Forelimb muscle (tissue), 1 donor: ENCODE data around the gene IL17RA. TPM values are rescaled to one million over a fixed set of nuclear protein-coding genes. Genes with fewer than 3 reads are reported as not detected.

Experiments
- DNase-seq: peaks from one replicate; pipeline ENCODE4 v3.0.0-alpha.2; 2013; ENCODE audit warnings: low read depth
- polyA plus RNA-seq: library from polyadenylated mRNA; unstranded; fragments of 120-200 nt; gene quantifications from one replicate; pipeline ENCODE4 v1.2.1, GENCODE V29; 2013; ENCODE audit not compliant: insufficient read length

IL17RA gene
- polyA plus RNA-seq, 1 donor: 2.6 TPM

DNA sequence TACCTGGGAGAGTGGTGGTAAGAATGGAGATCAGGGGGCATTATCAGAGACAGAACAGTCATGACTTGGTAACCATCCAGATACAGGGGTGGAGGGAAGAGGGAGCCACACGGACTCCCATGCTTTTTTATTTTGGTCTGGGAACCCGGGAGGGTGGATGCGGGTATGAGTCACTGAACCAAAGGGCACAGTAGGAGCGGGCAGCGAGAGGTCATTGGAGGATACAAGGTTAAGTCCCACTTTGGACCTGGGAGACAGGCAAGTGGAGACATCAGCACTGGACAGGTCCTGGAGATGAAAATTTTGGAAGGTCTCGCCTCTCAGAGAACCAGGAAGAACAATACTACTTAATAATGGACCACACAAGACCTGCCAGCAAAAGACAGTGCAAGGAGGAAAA lies 67.5 kb downstream of the IL17RA start:
- no peak for DNase-seq

DNA sequence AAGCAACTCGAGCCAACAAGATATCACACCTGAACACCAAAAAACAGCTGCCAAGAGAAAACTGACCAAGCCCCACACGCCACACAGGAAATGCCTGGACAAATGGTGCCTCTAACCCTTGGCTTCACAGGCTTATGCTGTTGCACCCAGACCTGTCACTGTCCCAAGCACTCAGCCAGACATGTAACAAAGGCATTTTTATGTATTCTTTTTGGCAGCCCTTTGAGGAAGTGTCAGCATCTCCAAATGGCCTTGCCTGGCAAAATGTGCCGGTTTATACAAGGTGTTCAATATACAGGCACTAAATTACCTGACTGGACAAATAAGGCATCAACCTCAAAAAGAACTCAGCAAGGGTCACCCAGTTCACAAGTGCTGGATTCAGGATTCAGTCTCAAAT lies 68.2 kb downstream of the IL17RA start:
- DNase-seq: no peak

DNA sequence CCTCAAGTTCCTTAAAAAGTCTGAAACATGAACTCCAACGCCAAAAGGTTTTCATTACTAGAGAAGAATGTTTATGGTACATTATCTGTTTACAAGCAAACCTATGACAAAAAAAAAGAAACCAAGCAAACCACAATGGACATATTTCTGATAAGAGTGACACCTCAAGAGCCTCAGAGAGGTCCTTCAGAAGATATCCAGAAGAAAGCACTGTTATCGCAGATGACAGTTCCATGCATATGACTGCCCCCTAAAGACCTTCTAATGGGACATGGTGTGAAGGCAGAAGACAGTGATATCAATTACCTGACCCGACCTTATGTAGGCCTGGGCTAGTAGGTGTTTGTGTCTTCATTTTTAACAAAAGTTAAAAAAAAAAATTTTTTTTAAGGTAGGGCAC lies 71.1 kb downstream of the IL17RA start:
- no peak for DNase-seq

DNA sequence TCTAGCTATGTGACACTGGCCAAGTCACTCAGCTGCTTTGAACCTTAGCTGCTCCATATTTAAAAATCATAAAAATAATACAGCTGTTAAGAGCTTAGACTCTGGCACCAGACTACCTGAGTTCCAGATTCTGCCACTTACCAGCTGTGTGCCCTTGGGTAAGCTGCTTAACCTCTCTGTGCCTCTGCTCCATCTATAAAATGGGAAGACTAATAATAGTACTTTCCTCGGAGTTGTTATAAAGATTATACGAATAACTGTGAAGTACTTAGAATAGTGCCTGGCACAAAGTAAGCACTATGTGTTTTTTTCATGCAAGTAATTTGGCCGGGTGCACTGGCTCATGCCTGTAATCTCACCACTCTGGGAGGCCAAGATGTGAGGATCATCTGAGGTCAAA lies 72.9 kb downstream of the IL17RA start:
- no peak for DNase-seq

DNA sequence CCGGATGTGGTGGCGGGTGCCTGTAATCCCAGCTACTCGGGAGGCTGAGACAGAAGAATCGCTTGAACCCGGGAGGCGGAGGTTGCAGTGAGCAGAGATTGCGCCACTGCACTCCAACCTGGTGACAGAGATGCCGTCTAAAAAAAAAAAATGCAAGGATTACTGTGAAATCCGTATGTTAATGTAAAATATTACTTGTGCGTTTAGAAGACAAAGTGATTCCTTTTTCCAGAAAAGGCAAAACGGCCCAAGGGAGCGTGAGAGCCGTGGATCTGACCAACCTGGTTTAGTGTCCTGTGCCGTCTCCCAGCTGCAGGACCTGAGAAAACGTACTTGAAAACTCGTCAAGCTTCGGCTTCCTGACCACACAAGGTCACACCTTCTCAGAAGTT lies 73.4 kb downstream of the IL17RA start:
- DNase-seq: no peak

DNA sequence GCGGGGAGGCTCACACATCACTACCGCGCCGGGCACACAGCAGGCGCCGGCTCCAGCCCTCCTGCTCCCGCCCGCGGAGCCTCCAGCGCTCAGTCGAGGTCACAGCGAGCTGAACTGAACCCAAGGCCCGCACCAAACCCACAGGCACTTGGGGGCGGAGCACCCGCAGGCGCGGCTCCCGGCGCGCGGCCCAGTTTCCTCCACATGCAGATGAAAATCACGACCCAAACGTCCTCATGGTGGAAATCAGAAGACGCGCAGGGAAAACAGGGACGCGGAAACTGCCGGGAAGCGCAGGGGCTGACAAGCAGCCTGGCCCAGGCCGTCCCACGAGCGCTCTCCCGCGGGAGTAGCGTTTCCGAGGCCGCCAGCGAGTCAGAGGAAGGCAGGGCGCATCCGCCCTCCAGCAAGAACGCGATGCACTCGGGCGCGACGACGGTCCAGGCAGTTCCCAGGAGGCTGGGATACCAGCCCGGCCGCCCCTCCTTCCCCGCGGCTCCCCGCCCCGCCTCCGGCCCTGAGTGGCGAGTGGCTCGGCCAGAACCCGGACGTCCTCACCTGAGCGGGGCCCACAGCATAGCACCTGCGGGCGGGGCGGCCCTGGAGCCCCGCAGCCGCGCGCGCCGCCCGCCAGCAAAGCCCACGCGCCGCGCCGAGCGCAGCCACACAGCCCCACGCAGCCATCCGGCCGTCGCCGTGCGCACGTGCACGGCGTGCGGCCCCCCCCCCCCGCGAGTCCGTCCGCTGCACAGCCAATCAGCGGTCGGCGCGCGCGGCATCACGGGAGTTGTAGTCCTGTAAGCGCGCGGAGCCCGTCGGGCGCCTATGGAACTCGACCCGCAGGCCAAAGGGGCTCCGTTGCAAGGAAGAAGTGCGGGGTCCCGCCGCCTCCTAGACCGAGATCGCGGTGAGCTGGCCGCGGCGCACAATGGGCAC lies 74.0 kb downstream of the IL17RA start, which contains the start of gene HDHD5:
Gene HDHD5, minus strand, starts transcription at position 710 of the 936 bp plus-strand sequence. Its CDS starts 26 bp downstream, at position 684.
- DNase-seq: peak; percentile 62

DNA sequence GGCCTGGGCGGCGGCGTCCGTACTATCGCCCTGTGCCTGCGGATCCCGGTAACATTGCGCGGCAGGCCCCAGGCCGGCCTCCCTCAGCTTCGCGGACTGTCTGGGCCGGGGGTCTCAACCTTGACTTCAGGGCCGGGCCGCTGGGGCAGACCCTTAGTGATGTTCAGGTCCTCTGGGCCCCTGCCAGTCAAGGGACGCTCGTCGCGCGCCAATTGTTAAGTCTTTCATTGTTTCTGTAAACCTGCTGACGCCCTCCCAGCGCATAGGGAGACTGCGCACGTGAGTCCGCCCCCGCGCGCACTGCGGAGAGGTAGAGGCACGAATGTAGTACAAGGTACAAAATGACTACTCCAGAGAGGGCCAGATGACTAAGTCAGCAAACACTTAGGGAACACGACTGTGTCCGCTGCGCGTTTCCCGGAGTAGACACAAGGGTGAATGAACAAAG lies 74.7 kb downstream of the IL17RA start:
- no peak for DNase-seq

DNA sequence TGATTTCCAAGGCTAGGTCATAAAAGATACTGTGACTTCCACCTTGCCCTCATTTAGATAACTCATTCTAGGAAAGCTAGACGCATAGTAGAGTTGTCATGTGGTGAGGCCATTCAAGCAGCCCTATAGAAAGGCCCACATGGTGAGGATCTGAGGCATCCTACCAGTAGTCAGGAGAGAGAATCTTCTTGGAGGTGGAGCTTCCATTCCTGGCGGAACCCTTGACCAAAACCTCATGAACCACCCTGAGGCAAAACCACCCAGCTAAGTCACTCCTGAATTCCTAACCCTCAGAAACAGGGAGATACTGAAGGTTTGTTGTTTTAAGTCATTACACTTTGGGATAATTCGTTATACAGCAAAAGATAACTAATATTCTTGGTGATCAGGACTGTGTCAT lies 77.2 kb downstream of the IL17RA start:
- DNase-seq: no peak

DNA sequence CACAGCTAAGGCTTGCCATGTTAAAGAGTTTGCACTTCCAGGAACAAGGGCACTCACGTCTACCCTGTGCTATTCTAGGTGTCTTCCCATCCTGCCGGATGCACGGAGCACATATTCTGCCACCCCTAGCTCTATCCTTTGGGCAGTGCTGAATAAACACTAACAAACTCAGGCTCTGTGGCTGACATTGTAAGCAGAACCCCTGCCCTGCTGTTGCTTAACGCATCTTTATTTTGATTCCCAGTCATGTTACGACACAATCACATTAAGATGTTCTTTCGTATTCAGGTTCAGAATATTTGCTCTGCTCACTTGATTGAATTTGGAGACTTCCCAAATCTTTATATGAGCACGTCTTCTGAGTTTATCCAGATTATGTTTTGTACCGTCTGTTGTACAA lies 77.9 kb downstream of the IL17RA start:
- no peak for DNase-seq

DNA sequence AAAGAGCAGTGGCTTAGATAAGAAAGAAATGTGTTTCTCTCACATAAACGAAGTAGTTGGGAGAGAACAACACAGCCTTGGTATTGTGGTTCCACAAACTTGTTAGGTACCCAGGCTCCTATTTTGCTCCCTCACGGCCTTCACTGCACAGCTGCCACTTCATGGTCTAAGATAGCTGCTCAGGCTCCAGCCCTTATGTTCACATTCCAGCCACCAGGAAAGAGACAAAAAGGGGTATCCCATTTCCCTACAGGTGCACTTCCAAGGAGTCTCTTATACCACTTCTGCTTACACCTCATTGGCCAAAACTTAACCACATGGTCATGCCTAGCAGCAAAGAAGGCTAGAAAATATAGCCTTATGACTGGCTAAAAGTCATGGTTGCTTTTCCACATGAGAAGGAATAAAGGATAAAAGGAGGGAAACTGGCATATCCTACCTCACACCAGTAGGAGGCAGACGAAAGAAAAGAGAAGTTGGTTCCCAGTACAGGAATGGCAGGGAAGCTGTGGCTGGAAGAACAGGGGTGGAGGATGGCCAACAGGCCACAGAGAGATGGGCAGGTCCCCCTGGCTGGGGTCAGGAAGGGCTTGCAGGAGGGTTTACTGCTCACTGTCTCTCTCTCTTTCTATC lies 79.7 kb downstream of the IL17RA start:
- no peak for DNase-seq

Other genes starting within 250 kb of the IL17RA start
- not detected for gene GAB4, start 76.8 kb upstream of the IL17RA start, polyA plus RNA-seq
- 5.9 TPM for gene TMEM121B, start 36.4 kb downstream of the IL17RA start, polyA plus RNA-seq
- gene HDHD5, start 74.3 kb downstream of the IL17RA start, polyA plus RNA-seq: 46.4 TPM
- 5.8 TPM for gene ADA2, start 134.4 kb downstream of the IL17RA start, polyA plus RNA-seq